GM18909 (cell line): ENCODE data around the gene SMLR1.
"Not testable (repeated sequence)": the region's sequence is repeated elsewhere in the genome, so short reads cannot be mapped to it uniquely, and the experiment has no call there.

Experiments
- ATAC-seq: cut with Tn5 transposase; IDR thresholded peaks from one replicate; pipeline ENCODE4 v1.9.1; 2021; ENCODE audit warnings: mild to moderate bottlenecking; ENCODE audit not compliant: unreplicated experiment, poor library complexity

SMLR1 gene

DNA sequence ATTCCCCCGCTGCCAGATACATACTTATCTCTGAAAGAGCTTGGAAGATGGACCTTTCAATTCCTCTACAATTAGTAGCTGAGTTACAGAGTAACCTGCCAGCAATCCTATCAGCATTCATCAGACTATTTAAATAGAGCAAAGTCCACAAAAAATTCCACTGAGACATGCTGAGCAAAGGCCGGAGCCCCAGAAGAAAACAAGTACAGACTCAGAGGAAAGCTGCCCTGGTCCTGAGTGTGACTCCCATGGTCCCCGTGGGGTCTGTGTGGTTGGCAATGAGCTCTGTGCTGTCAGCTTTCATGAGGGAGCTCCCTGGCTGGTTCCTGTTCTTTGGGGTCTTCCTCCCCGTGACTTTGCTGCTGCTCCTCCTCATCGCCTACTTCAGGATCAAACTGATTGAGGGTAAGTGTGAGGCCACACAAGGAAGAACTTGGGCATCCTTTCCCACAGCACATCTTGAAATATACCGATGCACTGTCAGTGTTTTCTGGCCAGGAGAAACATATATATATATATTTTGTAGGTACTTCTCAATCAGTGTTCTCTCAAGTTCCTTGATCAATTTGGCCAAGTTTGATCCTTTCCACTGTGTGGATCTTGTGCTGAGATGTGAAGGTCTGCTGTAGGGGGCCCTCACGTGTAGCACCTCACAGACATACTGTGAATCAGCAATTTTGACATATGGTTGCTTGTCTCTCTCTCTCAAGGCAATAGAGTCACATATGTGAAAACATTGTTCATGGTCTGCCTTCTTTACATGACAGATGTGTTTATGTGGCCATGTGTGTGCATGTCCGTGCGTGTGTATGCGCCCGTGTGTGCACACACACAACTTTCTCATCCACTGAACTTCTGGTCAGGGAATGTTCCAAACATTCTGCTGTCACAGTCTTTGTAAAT, at the start of gene SMLR1:
Gene SMLR1, plus strand, starts transcription at position 160 of the 903 bp plus-strand sequence. Its CDS starts 8 bp downstream, at position 168.
- ATAC-seq, result no peak

DNA sequence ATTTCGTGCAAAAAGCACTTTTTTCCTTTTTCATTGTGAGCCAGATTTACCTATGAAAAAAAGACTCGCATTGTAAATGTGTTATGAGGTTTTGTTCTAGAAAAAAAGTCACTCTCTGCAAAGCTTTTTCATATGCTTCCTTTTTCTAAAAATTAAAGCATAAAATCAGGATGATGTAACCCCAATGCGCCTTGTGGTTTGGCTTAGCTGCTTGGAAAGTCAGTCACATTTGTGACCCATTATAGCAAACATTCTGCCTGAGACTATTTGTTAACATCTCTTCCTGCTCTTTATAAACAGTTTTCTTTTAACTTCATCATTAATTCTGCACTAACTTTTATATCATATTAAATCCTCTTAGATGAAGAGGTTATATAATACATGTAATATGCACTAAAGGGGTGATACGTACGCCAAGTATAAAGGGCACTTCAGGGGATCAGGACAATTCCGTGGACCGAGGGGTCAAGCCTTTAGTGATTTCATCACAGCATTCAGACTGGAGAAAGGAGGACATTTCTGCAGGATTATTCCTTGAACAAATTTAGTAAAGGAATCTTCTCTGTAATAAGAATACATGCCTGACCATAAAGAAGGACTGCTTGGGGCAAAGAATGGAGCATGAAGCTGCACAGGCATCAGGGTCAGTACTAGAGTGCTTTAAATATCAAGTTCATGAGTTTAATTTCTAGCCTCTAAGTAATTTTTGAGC, 48.1 kb upstream of the SMLR1 start:
- no peak for ATAC-seq

DNA sequence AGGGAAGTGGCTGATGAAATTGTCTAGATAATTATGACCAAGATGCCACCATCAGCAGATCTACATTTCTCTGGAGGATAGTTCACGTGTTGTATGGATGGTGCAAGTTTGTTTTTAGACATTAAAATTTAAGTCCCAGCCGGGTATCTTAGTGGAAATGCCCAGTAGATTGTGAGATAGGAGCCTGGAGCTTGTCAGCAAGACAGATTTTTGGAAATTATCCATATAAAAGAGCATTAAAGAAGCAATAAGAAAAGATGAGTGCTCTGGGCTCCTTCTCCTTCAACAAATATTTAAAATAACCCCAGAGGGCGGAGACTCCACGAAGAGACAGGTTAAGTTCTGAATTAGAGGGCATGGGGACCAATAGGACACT, 47.6 kb upstream of the SMLR1 start:
- ATAC-seq, result no peak

DNA sequence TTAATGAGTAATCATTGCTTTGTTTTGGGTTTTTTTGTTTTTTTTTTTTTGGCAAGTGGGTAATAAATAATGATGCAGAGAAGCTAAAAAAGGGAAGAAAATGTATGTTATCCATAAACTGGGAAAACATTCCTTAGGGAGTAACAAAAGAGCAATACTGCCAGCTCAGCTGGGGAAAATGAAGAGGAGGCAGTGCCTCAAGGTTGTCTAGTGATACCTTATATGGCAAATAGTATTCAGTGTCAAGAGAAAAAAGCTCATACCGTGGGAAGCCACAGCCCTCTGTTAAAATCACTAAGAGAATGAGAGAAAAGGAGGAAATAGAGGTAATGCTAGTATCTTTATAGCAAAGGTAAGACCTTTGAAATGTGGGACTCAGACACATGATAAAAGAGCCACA, 47.1 kb upstream of the SMLR1 start:
- ATAC-seq, result no peak

DNA sequence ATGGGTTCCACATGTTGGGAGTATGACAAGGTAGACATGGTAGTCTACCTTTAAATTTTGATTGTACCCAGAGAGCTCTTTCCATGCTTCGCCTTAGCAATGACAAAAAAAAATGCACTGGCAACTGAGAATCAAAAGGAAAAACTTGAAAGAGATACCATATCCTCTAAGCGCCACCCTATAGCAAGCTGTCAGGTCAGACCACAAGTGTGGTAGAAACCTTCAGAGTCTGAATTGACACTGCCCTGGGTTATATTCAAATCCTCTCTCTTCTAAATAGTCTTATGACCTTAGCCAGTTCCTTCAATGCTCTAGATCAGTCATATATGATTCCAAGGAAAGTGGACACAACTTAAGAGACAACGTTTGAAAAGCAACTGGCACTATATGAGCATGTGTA, 45.6 kb upstream of the SMLR1 start:
- no peak for ATAC-seq

DNA sequence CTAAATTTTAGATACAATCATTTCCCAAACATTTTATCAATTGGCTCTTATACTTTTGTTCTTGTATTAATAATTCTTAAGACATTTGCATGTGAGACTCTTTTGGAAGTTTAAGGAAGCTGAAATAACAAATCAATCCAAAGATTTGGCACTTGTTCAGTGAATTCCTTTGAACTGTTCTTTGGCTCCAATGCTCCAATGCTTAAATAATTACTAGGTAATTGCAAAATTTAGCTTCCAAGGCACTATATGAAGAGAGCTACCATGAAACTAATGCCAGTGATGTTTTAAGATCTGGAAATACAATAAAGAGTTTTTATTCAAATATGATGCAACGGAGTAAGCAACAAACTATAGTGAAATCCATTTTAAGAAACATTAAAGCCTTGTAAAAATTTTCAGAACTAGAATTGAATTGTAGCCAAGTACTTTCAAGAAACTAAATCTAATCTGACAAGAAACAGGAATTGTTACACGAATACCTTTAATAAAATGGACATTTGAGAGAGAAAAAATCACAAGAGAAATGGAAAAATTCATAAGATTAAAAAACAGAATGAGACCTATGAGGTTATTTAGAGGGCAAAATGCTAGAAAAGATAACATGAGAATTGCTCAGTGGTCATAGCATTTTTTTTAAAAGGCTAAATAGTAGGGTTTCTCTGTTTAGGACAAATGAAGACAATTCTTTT, 43.6 kb upstream of the SMLR1 start:
- ATAC-seq, result no peak

DNA sequence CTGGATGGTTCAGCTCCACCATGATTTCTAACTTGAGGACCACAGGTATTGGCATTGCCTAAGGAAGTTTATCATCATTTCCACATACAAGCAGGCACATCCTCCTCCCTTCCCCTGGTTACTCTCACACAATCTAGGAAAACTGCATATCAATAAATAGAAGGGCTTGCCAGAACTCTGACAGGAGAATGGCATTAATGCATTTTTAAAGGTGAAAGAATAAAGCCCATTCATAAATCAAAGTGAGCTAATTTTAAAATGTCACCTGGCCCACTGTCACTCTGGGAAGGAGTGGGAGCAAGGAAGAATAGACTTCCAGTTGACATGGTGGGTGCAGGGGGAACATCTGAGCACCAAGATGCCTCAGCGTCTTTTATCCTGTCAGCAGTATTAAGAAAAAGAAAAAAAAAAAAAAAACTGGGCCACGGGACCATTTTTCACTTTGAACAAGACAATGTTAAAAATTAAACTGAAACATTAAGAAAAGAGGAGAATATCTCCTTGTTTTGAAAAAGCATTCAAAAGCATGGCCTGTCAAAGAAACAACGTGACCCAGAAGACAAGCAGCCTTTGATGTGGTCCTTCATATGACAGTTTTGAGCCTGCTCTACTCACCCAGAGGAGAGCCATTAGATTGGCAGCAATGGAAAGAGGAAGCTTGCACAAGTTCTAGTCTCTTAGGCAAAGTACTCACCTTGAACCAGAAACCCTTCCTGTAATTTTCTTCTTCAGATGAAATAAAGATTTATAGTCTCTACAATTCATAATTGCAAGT, 39.3 kb upstream of the SMLR1 start:
- ATAC-seq, result no peak

DNA sequence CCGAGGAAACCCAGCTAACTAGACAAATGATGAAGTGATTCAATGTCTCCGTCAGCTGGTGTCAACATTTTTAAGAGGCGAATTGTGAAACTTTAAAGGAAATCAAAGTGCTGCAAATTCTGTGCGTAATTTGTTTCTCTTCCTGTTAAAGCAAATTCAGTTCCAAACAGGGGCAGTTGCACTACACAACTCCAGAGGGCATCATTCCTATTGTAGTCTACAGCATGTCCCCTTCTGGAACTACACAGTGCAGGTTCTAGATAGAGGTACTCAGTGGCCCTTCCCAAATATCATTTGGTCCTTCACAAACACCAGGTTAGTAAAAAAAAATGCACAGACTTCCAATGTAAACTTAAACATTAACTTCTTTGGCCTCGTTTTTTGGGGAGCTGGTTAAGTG, 38.3 kb upstream of the SMLR1 start:
- ATAC-seq, result no peak

DNA sequence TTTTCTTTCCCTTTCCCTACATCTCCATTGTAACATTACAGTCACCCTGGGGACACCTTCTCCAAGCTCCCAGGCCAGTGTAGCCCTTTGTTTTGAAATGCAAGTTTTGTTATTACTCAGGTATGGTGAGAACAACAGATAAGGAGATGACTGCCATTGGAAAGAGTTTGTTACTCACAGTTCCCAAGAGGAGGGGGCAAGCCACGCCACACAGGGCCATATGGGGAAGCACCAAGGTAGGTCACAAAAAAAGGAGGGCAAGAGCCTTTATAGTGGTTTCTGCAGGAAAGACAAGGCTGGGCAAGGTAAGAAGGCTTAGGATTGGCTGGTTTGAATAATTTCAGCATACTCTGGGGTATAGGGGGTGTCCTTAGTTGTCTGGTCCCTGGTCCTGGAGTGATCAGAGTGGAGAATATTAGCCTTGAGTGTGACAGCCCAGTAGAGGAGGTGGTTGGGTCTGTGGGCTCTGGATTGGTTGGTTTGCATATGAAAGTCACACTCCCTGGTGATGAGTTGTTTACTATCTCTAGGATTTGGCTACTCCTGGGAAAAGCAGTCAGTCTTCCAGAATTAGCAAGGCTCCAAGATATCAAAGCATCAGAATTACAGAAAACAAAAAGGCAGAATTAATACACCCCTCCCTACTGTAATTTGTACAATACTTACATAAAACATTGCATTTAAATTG, 33.1 kb upstream of the SMLR1 start:
- ATAC-seq, result no peak

DNA sequence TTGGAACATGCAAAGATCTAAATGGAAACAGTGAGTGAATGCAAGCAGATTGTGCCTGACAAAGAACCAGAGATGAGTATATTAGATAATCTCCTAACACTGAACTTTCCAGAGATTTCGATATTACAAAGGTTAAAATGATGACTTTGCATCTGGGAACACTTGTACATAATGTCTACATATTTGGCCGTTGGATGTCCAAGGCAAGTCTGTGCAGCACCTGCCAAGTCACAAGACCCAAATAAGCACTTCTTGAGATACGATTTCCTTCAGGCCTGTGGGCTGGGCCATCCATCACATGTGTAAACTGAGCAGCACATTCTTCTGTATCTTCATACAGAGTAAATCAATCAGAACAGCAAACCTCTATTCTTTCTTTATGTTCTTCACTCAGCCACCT, 32.5 kb upstream of the SMLR1 start:
- no peak for ATAC-seq

DNA sequence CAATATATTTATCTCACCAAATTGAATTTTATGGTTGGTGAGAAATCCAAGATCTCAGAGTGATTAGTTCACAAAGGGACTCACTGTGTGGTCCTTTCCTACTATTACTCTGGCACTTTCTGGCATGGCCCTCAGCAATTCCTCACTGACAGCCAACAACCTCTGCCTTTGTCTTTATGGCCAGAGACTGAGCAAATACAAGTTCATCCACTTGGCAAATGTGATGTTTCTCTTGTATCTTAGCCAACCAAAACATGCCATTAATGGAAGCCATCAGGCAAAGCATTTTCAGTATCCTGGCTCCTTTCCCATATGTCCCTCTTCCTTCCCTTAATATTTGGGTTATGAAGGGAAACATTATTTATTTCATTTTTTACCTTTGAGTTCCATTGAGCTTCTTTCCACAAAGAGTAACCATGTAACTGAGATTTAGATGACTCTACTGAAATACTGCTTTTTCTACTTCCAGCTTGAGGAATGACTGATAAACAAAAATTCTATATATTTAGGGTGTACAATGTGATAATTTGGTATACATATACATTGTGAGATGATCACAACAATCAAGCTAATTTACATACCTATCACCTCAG, 30.8 kb upstream of the SMLR1 start:
- no peak for ATAC-seq

DNA sequence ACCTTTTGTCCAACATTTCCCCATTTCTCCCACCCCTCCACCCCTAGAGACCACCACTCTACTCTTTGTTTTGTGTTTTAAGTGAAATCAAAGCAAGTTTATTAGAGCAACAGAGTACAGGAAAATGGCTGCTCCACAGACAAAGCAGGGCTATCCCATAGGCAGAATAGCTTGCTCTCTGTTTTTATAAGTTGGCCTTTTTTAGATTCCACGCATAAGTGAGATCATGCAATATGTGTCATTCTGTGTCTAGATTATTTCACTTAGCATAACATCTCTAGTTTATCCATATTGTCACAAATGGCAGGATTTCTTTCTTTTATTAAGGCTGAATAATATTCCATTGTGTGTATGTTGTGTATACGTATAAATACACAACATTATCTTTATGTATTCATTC, 30.1 kb upstream of the SMLR1 start:
- ATAC-seq, result no peak

DNA sequence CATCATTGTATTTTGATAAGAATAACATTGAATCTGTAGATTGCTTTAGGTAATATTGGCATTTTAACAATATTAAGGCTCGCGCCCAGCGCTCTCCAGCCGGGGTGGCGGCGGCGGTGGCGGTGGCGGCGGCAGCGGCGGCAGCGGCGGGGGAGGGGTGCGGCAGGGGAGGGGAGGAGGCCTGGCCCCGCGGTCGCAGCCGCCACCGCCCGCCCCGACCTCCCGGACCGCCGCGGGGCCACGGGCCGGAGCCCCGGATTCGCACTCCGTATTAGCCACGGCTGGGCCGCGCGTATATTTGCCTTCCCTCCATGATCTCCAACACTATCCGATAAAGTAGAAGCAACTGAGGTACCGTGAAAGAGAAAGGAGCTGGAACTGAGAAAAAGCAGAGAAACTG, 25.8 kb upstream of the SMLR1 start:
- ATAC-seq, result not testable (repeated sequence)

DNA sequence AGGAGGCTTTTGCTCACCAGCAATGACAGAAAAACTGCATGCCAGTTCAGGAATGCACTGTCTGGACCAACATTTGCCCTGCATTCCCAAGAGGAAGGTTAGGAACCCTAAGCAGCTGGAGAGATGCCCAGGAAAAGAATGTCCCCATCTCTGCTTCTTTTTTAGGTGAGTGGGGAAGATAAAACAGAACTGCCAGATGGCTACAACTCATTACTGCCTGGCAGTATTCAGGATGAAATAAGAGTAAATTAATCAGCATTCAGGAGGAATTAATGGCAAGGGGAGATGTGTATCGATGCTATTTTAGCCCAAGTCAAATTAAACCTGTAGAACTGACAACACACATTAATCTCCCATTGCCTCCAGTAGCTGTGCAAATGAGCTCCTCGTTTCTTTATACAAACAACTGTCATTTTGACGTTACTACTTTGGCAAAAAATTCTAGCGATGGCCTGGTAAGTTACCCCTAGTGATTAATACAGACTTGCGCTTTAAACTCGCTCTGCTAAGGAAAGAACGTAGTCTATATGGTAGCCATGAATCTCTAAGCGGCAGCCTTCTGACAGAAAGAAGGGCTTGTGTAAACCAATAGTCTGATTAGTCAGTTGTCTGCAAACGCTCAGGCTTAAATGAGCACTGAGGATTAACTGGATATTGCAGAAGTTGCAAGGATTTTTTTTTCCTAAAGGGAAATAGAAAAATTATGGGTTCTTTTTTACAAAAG, 16.7 kb upstream of the SMLR1 start:
- no peak for ATAC-seq

DNA sequence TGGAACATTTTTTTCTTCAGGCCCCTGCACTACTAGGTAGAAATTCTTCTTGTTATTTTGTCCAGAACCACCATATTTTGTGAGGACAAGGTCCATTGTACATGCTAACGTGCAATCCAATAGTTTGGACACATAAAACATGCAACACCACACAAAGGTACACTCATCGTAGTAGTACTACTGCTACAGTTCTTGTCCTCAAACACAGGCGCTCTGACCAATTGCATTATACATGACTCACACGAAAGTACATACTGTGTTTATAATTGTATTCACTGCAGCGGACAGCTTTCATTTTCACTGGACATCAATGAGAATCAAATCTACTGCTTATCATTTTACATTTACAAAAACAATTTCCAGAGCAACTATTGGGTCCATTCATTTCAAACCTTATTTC, 15.3 kb upstream of the SMLR1 start:
- no peak for ATAC-seq

DNA sequence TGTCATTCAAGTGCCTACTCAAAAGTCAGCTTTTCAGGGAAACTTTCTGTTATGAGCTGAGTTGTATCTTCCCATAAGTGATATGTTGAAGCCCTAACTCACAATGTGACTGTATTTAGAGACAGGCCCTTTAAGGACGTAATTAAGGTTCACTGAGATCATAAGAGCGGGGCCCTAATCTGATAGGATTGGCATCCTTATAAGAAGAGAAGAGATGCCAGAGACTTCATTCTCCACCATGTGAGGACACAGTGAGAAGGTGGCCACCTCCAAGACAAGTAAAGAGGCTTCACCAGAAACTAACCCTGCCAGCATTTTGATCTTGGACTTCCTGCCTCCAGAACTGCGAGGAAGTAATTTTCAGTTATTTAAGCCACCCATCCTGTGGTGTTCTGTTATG, 12.7 kb upstream of the SMLR1 start:
- ATAC-seq, result no peak

DNA sequence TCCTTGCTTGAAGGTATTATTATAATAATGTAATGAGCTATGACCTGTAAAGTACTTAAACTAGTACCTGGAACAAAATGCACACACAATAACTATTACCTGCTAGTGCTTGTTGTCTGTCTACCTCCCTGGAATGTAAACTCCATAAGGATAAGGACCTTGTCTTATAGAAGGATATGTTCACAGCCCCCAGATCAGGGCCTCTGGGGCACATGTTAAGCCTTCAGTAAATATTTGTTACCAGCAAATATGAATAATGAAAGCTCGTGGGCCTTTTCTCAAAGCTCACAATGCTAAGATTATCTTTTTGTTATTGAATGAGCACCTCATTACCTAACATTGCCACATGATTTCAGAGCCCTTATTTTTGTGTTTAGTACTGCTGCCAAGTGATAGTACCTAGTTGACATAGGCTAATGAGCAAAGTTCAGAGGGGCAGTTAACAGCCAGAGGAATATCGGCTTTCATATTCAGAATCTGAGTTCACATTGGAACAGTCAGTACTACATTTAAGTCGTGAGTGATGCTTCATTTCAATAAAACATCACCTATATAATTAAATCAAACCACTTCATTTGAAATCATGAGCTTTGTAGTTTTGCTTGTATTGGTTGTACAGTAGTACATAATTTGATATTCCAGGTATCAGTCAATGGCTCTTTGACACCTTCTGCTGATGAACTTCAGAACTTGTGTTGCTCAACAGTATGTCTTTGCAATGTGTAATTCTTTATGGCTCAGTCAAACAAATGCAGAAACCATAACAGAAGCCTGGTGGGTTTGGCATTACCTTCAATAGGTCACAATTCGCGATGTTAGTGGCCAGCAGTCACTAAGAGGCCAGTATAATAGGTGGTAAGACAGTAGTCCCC, 11.8 kb upstream of the SMLR1 start:
- ATAC-seq, result no peak

DNA sequence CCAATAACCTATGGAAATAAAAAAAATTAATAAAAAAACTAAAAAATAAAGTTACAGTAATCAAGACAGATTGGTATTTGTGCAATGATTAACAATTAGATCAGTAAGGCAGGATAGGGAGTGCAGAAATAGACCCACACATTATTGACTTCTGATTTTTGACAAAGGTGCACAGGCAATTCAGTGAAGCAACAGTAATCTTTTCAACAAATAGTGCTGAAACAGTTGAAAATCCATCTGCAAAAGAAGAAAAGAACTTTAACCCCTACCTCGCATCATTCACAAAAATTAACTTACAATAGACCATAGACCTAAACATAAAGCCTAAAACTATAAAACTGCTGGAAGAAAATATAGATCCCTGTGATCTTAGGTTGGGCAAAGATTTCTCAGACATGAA, 4.5 kb upstream of the SMLR1 start:
- no peak for ATAC-seq
